Middle frontal gyrus (tissue), 1 donor: ENCODE data around the gene IL1RN.

Experiments used
- DNase-seq: peaks from one replicate; pipeline ENCODE4 v3.0.0-alpha.2; 2015; ENCODE audit warnings: low spot score; ENCODE audit errors: extremely low spot score

IL1RN gene

DNA sequence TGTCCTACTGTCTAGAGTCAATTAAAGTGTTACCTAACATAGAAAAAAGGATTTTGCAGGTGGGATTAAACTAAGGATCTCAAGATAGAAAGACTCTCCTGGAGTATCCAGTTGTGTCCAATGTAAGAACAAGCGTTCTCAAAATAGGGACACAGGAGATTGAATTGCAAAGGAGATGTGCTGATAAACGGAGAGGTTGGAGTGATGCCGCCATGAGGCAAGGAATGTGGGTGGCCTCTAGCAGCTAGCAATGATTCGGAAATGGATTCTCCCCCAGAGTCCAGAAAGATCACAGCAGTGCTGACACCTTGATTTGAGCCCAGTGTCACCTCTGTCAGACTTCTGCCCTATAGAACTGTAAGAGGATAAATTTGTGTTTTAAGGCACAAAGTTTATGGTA lies 24.1 kb upstream of the IL1RN start:
- no peak for DNase-seq

DNA sequence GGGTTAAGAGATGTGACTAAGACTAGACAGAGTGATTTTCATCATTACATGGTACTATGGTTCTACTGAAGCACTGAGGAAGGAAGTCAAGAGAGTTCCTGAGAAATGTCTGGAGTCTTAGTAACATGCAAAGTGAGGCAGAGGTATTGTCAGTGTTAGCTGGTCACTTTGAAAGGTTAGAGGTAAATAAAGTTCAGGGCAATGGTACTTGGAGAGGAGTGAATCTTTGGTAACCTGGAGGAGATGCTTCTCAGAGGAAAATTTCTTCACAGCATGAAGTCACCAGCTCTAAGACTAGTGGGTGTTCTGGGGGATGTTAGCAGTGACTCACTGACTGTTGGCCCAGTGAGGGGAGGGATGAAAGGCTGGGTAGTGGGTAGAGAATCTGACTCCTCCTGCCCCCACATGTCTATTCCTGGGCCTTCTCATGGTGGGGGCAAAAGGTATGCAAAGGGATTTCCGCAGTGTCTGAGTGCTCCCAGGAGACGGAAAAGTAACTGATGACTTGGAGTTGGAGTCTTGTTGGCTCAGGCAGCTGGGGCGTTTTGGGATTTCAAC lies 23.3 kb upstream of the IL1RN start:
- DNase-seq = no peak

GRCh38 chr2:113105047-113105785 lies 22.2 kb upstream of the IL1RN start:
- no peak for DNase-seq

DNA sequence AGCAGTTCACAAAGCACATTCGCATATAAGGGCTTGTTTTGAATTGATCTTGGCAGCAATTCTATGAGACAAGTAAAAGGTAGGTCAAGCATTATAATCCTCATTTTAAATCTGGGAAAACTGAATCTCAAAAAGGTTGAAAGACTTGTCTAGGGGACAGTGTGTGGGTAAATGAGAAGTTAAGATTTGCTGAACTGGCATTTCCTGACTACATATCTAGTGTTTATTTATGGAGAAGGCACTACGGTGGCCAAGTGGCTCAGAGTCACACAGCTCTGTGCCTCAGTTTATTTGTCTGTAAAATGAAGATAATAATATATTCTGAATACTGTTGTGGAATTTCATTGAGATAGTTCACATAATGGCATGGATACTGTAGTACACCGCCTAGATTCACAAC lies 16.3 kb upstream of the IL1RN start:
- DNase-seq = no peak

- no peak for DNase-seq
Observed at GRCh38 chr2:113111823-113112287, 15.5 kb upstream of the IL1RN start.

- DNase-seq = no peak
Observed at GRCh38 chr2:113112441-113112840, 15.0 kb upstream of the IL1RN start.

GRCh38 chr2:113112871-113113270 lies 14.5 kb upstream of the IL1RN start:
- DNase-seq = no peak

GRCh38 chr2:113113807-113114206 lies 13.6 kb upstream of the IL1RN start:
- no peak for DNase-seq

DNA sequence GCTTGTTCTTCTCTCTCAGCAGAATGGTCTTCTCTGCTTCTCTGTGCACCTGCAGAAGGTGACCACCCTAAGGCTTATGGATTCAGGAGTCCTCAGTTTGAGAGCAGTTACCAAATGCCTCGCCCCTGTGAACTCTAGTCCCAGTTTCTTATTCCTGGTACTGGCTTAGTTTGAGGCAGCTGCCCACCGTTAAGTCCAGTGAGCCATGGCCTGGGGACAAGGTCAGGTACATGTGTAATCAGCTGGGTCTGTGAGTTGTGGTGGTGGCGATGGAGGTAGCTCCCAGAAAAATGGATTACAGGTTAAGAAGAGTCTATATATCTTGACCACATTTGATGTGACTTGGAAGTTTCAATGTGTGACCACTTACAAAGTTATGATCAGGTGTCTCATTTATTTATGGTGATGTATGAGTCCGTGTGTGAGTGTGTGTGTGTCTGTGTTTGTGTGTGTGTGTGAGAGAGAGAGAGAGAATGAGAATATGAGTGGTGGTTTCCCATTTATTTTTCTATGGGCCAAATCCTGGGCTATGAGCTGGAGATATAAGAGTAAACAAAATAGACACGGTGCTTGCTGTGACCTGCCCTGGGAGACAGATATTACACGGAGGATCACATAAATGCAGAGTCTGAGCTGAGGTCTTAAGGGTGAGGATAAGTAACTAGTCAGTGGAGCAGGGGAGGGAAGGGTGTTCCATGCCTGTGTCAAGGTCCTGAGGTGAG lies 13.0 kb upstream of the IL1RN start:
- DNase-seq = no peak

- no peak for DNase-seq
Observed at GRCh38 chr2:113114996-113115395, 12.4 kb upstream of the IL1RN start.

DNA sequence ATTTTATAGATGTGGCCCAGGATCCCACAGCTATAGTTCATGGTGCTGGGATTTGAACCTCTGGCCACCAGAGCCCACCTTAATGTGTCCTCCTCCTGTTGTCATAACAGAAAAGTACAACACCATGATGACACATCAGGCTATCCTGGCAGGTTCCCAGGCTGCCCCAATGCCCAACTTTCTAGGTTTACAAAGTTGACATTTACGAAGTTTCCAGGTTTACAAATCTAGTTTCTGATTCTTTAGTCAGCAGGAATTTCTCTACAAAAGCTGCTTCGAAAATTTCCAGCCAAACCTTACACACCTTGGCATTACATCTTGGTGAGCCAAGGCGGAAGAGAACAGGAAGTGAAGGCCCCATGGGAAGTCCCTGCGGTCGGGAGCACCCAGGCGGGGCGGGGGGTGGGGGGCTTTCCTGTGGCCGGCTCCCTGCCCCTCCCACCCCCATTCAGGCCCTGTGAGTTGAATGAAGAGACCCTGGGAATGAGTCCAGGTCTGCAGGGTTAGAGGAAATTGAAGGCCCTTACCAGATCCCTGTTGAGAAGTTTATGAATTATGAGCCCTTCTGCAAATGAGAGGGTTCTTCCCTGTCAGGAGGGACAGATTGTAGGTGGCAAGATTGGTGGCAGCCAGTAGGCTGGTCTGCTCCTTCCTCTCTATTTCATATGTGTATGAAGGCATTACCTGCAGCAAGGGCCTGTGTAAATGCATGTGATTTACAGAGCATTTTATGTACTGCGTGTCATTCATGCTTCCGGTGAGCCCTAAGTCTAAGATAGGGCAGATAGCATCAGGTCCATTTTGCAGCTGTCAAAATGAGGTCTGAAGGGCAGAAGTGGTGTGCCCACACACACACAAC lies 11.1 kb upstream of the IL1RN start:
- no peak for DNase-seq

- no peak for DNase-seq
Observed at GRCh38 chr2:113117541-113118262, 9.7 kb upstream of the IL1RN start.

DNA sequence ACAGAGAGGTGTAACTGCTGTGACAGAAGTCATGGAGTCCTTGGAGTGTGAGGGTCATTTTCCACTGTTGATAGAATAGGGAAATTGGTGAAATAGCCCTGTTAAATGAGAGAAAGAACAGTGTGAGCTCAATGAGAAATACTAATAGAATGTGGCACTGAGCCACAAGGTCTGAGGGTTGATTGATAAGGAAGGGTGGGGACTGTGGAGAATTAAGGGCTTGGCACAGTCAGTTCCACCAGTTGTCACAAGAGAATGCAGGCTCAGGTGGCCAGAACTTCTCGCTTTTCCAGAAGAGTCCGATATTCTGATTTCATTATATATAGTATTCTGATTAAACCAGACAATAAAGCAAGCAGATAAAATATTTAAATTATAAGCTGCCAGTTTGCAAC lies 9.1 kb upstream of the IL1RN start:
- no peak for DNase-seq

DNA sequence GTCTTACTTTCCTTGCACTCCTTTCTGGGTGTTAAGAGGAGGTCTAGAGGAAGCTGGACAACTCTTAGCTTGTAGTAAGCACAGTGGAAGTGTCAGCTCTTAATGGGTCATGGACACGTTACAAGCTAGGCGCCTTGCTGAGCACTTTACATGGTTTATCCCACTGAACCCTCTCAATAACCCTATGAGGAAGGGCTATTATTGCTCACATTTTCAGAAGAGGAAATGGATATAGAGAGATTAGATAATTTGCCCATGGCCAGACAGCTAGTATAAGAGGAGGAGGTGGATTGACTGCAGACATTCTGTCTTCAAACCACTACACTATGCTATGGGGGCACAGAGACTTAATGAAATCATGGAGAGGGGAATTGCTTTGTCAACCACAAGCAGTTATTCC lies 8.3 kb upstream of the IL1RN start:
- DNase-seq = no peak

DNA sequence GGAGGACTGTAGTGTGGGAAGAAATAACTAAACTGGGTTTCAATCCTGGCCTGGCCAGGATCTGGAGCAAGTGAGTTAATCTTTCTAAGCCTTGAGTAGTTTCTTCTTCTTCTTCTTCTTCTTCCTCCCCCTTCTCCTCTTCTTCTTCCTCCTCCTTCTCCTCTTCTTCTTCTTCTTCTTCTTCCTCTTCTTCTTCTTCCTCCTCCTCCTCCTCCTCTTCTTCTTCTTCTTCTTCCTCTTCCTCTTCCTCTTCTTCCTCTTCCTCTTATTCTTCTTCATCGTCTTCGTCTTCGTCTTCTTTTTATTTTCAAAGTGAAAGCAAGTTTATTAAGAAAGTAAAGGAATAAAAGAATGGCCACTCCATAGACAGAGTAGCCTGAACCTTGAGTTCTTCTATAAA lies 6.5 kb upstream of the IL1RN start:
- DNase-seq = no peak

DNA sequence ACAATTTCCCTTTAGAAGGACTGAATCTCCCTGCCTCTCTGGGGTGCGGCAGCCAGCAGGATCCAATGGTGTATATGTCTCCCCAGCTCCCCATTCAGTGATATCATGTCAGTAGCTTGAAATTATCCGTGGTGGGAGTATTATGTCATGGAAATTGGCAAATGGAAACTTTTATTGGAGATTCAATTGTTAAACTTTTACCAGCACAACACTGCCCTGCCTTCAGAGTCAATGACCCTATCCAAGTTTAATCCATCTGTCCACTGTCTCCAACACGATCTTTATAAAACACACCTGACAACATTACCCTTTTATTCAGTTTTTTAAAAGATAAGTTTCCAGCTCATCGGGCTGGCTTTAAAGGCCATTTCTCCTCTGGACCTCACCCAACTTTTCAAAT lies 5.0 kb upstream of the IL1RN start:
- no peak for DNase-seq

- DNase-seq = no peak
Observed at GRCh38 chr2:113123726-113124125, 3.7 kb upstream of the IL1RN start.

GRCh38 chr2:113124181-113124961 lies 3.0 kb upstream of the IL1RN start:
- DNase-seq = no peak

GRCh38 chr2:113124984-113125855 lies 2.2 kb upstream of the IL1RN start:
- DNase-seq = no peak
